ENCODE results near the gene KCNJ1.

DNA sequence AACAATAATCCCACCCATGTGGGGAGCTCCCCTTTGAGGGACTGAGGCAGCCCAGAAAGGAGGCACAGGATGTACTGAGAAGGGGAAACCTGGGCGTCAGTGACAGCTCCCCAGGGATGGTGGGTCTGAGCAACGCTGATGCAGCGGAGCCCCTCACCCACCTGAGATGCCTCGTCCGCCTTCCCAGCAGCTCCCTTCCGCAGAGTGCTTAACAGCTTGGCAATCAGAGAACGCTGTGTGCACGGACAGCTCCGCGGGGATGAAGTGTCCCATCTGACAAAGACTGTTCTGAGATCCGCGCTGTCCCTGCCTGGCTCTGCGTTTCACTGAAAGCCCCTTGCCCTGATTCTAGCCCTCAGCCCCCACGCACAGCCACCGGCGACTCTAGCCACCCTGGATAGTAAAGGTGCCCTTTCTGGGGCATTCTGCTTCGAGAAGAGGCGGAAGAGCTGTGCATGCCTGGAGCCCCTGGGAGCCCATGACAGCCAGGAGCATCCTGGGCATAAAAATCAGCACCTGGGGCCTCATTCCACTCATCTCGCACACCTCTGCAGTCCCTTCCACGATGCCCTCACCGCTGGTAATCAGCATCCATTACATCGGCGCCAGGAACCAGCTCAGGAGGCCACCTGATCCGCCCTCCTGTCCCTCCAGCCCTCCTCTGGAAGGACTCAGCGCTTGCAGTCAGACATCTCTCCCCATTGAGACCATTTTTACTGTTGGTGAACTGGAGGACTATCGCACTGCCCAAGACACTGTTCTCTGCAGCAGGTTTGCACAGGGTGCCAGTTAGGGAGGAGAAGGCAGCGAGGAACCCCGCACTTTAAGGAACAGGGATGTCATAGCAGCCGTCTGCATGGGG lies 34.8 kb upstream of the KCNJ1 start:
- no peak for TF ChIP-seq RAD21 (IDR thresholded peaks at IDR 0.05; ENCODE audit: insufficient read depth, low read depth, low read length)
- TF ChIP-seq, protein P1, sequence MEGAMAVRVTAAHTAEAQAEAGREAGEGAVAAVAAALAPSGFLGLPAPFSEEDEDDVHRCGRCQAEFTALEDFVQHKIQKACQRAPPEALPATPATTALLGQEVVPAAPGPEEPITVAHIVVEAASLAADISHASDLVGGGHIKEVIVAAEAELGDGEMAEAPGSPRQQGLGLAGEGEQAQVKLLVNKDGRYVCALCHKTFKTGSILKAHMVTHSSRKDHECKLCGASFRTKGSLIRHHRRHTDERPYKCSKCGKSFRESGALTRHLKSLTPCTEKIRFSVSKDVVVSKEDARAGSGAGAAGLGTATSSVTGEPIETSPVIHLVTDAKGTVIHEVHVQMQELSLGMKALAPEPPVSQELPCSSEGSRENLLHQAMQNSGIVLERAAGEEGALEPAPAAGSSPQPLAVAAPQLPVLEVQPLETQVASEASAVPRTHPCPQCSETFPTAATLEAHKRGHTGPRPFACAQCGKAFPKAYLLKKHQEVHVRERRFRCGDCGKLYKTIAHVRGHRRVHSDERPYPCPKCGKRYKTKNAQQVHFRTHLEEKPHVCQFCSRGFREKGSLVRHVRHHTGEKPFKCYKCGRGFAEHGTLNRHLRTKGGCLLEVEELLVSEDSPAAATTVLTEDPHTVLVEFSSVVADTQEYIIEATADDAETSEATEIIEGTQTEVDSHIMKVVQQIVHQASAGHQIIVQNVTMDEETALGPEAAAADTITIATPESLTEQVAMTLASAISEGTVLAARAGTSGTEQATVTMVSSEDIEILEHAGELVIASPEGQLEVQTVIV (IDR thresholded peaks at IDR 0.05; ENCODE audit: borderline replicate concordance, partially characterized antibody) = no peak
- no peak for TF ChIP-seq EZH2 (IDR thresholded peaks at IDR 0.05; ENCODE audit: borderline replicate concordance, control insufficient read depth, low read depth, low read length)
- TF ChIP-seq, protein P2, sequence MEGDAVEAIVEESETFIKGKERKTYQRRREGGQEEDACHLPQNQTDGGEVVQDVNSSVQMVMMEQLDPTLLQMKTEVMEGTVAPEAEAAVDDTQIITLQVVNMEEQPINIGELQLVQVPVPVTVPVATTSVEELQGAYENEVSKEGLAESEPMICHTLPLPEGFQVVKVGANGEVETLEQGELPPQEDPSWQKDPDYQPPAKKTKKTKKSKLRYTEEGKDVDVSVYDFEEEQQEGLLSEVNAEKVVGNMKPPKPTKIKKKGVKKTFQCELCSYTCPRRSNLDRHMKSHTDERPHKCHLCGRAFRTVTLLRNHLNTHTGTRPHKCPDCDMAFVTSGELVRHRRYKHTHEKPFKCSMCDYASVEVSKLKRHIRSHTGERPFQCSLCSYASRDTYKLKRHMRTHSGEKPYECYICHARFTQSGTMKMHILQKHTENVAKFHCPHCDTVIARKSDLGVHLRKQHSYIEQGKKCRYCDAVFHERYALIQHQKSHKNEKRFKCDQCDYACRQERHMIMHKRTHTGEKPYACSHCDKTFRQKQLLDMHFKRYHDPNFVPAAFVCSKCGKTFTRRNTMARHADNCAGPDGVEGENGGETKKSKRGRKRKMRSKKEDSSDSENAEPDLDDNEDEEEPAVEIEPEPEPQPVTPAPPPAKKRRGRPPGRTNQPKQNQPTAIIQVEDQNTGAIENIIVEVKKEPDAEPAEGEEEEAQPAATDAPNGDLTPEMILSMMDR (IDR thresholded peaks at IDR 0.05 in 2 of 3, conservative IDR thresholded peaks at IDR 0.05 in 1 of 3; ENCODE audit: control insufficient read depth in 2 of 3, extremely low read depth in 1 of 3, insufficient read depth in 1 of 3, low read depth in 3 of 3, low read length in 3 of 3) = no peak
- no peak for TF ChIP-seq POU2F2 (IDR thresholded peaks at IDR 0.05; ENCODE audit: borderline replicate concordance, low read depth, low read length)
- TF ChIP-seq, protein P3, sequence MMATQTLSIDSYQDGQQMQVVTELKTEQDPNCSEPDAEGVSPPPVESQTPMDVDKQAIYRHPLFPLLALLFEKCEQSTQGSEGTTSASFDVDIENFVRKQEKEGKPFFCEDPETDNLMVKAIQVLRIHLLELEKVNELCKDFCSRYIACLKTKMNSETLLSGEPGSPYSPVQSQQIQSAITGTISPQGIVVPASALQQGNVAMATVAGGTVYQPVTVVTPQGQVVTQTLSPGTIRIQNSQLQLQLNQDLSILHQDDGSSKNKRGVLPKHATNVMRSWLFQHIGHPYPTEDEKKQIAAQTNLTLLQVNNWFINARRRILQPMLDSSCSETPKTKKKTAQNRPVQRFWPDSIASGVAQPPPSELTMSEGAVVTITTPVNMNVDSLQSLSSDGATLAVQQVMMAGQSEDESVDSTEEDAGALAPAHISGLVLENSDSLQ (IDR thresholded peaks at IDR 0.05) = no peak
- no peak for TF ChIP-seq MTA3 (IDR thresholded peaks at IDR 0.05; ENCODE audit: borderline replicate concordance, low read length)
- no peak for TF ChIP-seq ETV6 (conservative IDR thresholded peaks at IDR 0.05 in 1 of 2, IDR thresholded peaks at IDR 0.05 in 1 of 2; ENCODE audit: borderline replicate concordance in 1 of 2, low read depth in 1 of 2)
- TF ChIP-seq, protein P4, sequence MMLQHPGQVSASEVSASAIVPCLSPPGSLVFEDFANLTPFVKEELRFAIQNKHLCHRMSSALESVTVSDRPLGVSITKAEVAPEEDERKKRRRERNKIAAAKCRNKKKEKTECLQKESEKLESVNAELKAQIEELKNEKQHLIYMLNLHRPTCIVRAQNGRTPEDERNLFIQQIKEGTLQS (IDR thresholded peaks at IDR 0.05; ENCODE audit: borderline replicate concordance, extremely low read depth, low read depth, low read length) = no peak
- TF ChIP-seq IKZF1 (conservative IDR thresholded peaks at IDR 0.05) = no peak

Data from GM12878 (cell line).